Esophagus (tissue), 2 donors: ENCODE data around the gene PPP1R16B. TPM values are rescaled to one million over a fixed set of nuclear protein-coding genes. Genes with fewer than 3 reads are reported as not detected.
A peak's percentile ranks its signal among the peaks of the same experiment; 100 is the strongest.

Experiments
- H3K27ac ChIP-seq, 2 donors: one replicate each; pipeline ENCODE4 v1.5.1; 2013; ENCODE audit warnings: low read depth in 2 of 2, mild to moderate bottlenecking in 2 of 2, inconsistent platforms in 1 of 2, low read length in 1 of 2, moderate library complexity in 1 of 2
- H3K27me3 ChIP-seq, 2 donors: one replicate each; pipeline ENCODE4 v1.6.1; 2013; ENCODE audit warnings: low read length in 2 of 2, control low read depth in 1 of 2, mild to moderate bottlenecking in 1 of 2; ENCODE audit not compliant: insufficient read depth in 2 of 2, control insufficient read depth in 1 of 2
- H3K36me3 ChIP-seq, 2 donors: one replicate each; pipeline ENCODE4 v1.6.1; 2013; ENCODE audit warnings: low read length in 1 of 2; ENCODE audit not compliant: control insufficient read depth in 2 of 2, insufficient read depth in 2 of 2
- H3K4me1 ChIP-seq, 2 donors: one replicate each; pipeline ENCODE4 v1.6.1; 2013; ENCODE audit warnings: low read length in 1 of 2; ENCODE audit not compliant: control insufficient read depth in 2 of 2, insufficient read depth in 2 of 2
- H3K4me3 ChIP-seq, 2 donors: one replicate each; pipeline ENCODE4 v1.5.1; 2013; ENCODE audit warnings: low read length in 2 of 2, mild to moderate bottlenecking in 2 of 2, low read depth in 1 of 2, moderate library complexity in 1 of 2
- H3K9me3 ChIP-seq, 2 donors: one replicate each; pipeline ENCODE4 v1.6.1; 2013; ENCODE audit warnings: mild to moderate bottlenecking in 2 of 2, low read depth in 1 of 2, low read length in 1 of 2, moderate library complexity in 1 of 2; ENCODE audit not compliant: control insufficient read depth in 2 of 2, insufficient read depth in 1 of 2
- WGBS, 2 donors: extraction: QIAGEN DNeasy Blood & Tissue Kit; methylation state at CpG; one replicate each; pipeline ENCODE4 v1.1.7; 2013; 5-methylcytosine and 5-hydroxymethylcytosine counted together
- polyA plus RNA-seq, 2 donors: library from polyadenylated mRNA; stranded (reverse); fragments of 200-250 nt; gene quantifications; one replicate each; pipeline ENCODE4 v1.2.3, GENCODE V29; 2013
- donor health status: healthy with polysubstance abuse.
- donor health status: Bipolar disorder and iron deficiency.

The PPP1R16B gene
- polyA plus RNA-seq, 2 donors = 1.0 to 1.5 TPM

- Histone ChIP-seq H3K36me3 (peaks cover 14 to 35% of the 10 kb centered on the region in 2 donors), H3K4me3 (no peak overlapping the region), H3K27ac (no peak overlapping the region), H3K4me1 (no peaks in the 10 kb centered on the region), H3K9me3 (no peaks in the 10 kb centered on the region), H3K27me3 (no peaks in the 10 kb centered on the region)
- WGBS, 2 donors = 84 to 92% methylated on average over 3 of the region's 3 CpGs
Observed at GRCh38 chr20:38770546-38770945, 35.0 kb upstream of the PPP1R16B start.

- WGBS, 2 donors = 89 to 92% methylated on average over 7 of the region's 7 CpGs
- H3K4me1 ChIP-seq = no peaks in the 10 kb centered on the region
- H3K36me3 ChIP-seq = peaks cover 14 to 35% of the 10 kb centered on the region in 2 donors
- no peaks in the 10 kb centered on the region for H3K27me3 ChIP-seq
- H3K9me3 ChIP-seq = no peaks in the 10 kb centered on the region
- no peak overlapping the region for H3K4me3 ChIP-seq
- H3K27ac ChIP-seq = no peak overlapping the region
Observed at GRCh38 chr20:38770970-38771369, 34.5 kb upstream of the PPP1R16B start.

GRCh38 chr20:38771621-38772020 is 33.9 kb upstream of the PPP1R16B start:
- Histone ChIP-seq H3K4me3 (no peak overlapping the region), H3K9me3 (no peaks in the 10 kb centered on the region), H3K27me3 (no peaks in the 10 kb centered on the region), H3K4me1 (no peaks in the 10 kb centered on the region), H3K27ac (no peak overlapping the region), H3K36me3 (peaks cover 14 to 32% of the 10 kb centered on the region in 2 donors)
- WGBS, 2 donors = 90 to 94% methylated on average over 7 of the region's 7 CpGs

GRCh38 chr20:38774167-38774566 is 31.3 kb upstream of the PPP1R16B start:
- peaks cover 11 to 18% of the 10 kb centered on the region in 2 donors for H3K36me3 ChIP-seq
- H3K4me1 ChIP-seq = no peaks in the 10 kb centered on the region
- H3K27me3 ChIP-seq = no peaks in the 10 kb centered on the region
- no peak overlapping the region for H3K4me3 ChIP-seq
- no peak overlapping the region for H3K27ac ChIP-seq
- WGBS, 2 donors = 78 to 95% methylated on average over 2 of the region's 2 CpGs
- H3K9me3 ChIP-seq = no peaks in the 10 kb centered on the region

- peaks cover 7 to 11% of the 10 kb centered on the region in 2 donors for H3K36me3 ChIP-seq
- no peaks in the 10 kb centered on the region for H3K27me3 ChIP-seq
- H3K27ac ChIP-seq = no peak overlapping the region
- no peaks in the 10 kb centered on the region for H3K9me3 ChIP-seq
- 92 to 95% methylated on average over 11 of the region's 11 CpGs for WGBS, 2 donors
- H3K4me3 ChIP-seq = no peak overlapping the region
- peaks cover 0 to 2% of the 10 kb centered on the region in 2 donors for H3K4me1 ChIP-seq
Observed at GRCh38 chr20:38776363-38776762, 29.1 kb upstream of the PPP1R16B start.

GRCh38 chr20:38779247-38780097 is 26.0 kb upstream of the PPP1R16B start:
- H3K27ac ChIP-seq = no peak overlapping the region
- no peak overlapping the region for H3K4me3 ChIP-seq
- H3K27me3 ChIP-seq = no peaks in the 10 kb centered on the region
- H3K36me3 ChIP-seq = no peaks in the 10 kb centered on the region
- H3K9me3 ChIP-seq = no peaks in the 10 kb centered on the region
- WGBS, 2 donors = 60 to 64% methylated on average over 18 to 19 of the region's 19 CpGs
- H3K4me1 ChIP-seq = peaks cover 0 to 2% of the 10 kb centered on the region in 2 donors

- 72 to 74% methylated on average over 3 of the region's 3 CpGs for WGBS, 2 donors
- no peaks in the 10 kb centered on the region for H3K36me3 ChIP-seq
Observed at GRCh38 chr20:38782275-38782674, 23.2 kb upstream of the PPP1R16B start.

GRCh38 chr20:38787870-38788269 is 17.6 kb upstream of the PPP1R16B start:
- H3K4me1 ChIP-seq = peaks cover 0 to 3% of the 10 kb centered on the region in 2 donors
- H3K36me3 ChIP-seq = no peaks in the 10 kb centered on the region
- H3K27ac ChIP-seq = no peak overlapping the region
- peaks cover 0 to 7% of the 10 kb centered on the region in 2 donors for H3K9me3 ChIP-seq
- 91 to 96% methylated on average over 7 of the region's 7 CpGs for WGBS, 2 donors
- H3K27me3 ChIP-seq = no peaks in the 10 kb centered on the region
- no peak overlapping the region for H3K4me3 ChIP-seq

More at GRCh38 chr20:38782275-38782674, 23.2 kb upstream of the PPP1R16B start:
- peaks cover 0 to 2% of the 10 kb centered on the region in 2 donors for H3K4me1 ChIP-seq
- H3K27me3 ChIP-seq = no peaks in the 10 kb centered on the region
- no peak overlapping the region for H3K27ac ChIP-seq
- no peaks in the 10 kb centered on the region for H3K9me3 ChIP-seq
- no peak overlapping the region for H3K4me3 ChIP-seq

GRCh38 chr20:38789503-38790199 is 15.8 kb upstream of the PPP1R16B start:
- no peaks in the 10 kb centered on the region for H3K27me3 ChIP-seq
- peaks cover 0 to 7% of the 10 kb centered on the region in 2 donors for H3K9me3 ChIP-seq
- peak overlapping the region in 1 of 2 donors; percentile 13 for H3K27ac ChIP-seq
- H3K36me3 ChIP-seq = no peaks in the 10 kb centered on the region
- H3K4me3 ChIP-seq = no peak overlapping the region
- WGBS, 2 donors = 73 to 74% methylated on average over 7 of the region's 7 CpGs
- H3K4me1 ChIP-seq = peaks cover 0 to 3% of the 10 kb centered on the region in 2 donors
